Measurements from ENCODE around the gene COL26A1. TPM values are rescaled to one million over a fixed set of nuclear protein-coding genes. Genes with fewer than 3 reads are reported as not detected.

COL26A1 gene
- total and polyA plus RNA-seq, 7 experiments from 2014 or later = 0.24 TPM; not detected in 6

GRCh38 chr7:101555921-101556275 lies 193.2 kb downstream of the COL26A1 start:
- POLR2A ChIA-PET = no interaction called here
- H3K36me3 ChIP-seq (ENCODE audit: control insufficient read depth in 2 of 3, insufficient read depth in 3 of 3, low read length in 3 of 3) = no peaks in the 10 kb centered on the region
- no peaks in the 10 kb centered on the region for H3K9me3 ChIP-seq (ENCODE audit: control insufficient read depth in 2 of 3, low read length in 3 of 3)
- Mint-ChIP-seq H3K4me1 (no peaks in the 10 kb centered on the region), H3K27me3 (peaks cover 2 to 15% (median 11%) of the 10 kb centered on the region in 5 donors), H3K36me3 (no peaks in the 10 kb centered on the region), H3K27ac (no peak overlapping the region), H3K4me3 (no peak overlapping the region), H3K9me3 (peaks cover 0 to 5% (median 0%) of the 10 kb centered on the region in 11 donors)
- no peak overlapping the region for H3K4me3 ChIP-seq (ENCODE audit: low read length)
- intact Hi-C loops (cut with micrococcal nuclease) = no loop called here
- CTCF ChIA-PET = no interaction called here
- peak in 1 of 9 donors; percentile 6 for DNase-seq
- ATAC-seq = no peak
- no peaks in the 10 kb centered on the region for H3K27me3 ChIP-seq (ENCODE audit: control insufficient read depth in 2 of 2, insufficient read depth in 2 of 2, low read length in 2 of 2)
- no peak overlapping the region for H3K27ac ChIP-seq (ENCODE audit: low read depth, low read length)
- H3K4me1 ChIP-seq (ENCODE audit: control insufficient read depth in 2 of 2, insufficient read depth in 2 of 2, low read length in 2 of 2) = no peaks in the 10 kb centered on the region

- H3K4me1 ChIP-seq (ENCODE audit: control insufficient read depth in 2 of 2, insufficient read depth in 2 of 2, low read length in 2 of 2) = no peaks in the 10 kb centered on the region
- H3K27me3 ChIP-seq (ENCODE audit: control insufficient read depth in 2 of 2, insufficient read depth in 2 of 2, low read length in 2 of 2) = no peaks in the 10 kb centered on the region
- Mint-ChIP-seq H3K36me3 (no peaks in the 10 kb centered on the region), H3K4me3 (no peak overlapping the region), H3K4me1 (no peaks in the 10 kb centered on the region), H3K27ac (no peak overlapping the region), H3K27me3 (peaks cover 2 to 16% (median 12%) of the 10 kb centered on the region in 5 donors), H3K9me3 (peaks cover 0 to 5% (median 0%) of the 10 kb centered on the region in 11 donors)
- H3K27ac ChIP-seq (ENCODE audit: low read depth, low read length) = no peak overlapping the region
- no peaks in the 10 kb centered on the region for H3K9me3 ChIP-seq (ENCODE audit: control insufficient read depth in 2 of 3, low read length in 3 of 3)
- POLR2A ChIA-PET = no interaction called here
- CTCF ChIA-PET = no interaction called here
- DNase-seq (no peak), ATAC-seq (no peak)
- H3K36me3 ChIP-seq (ENCODE audit: control insufficient read depth in 2 of 3, insufficient read depth in 3 of 3, low read length in 3 of 3) = no peaks in the 10 kb centered on the region
- H3K4me3 ChIP-seq (ENCODE audit: low read length) = no peak overlapping the region
- intact Hi-C loops (cut with micrococcal nuclease) = no loop called here
Measured at GRCh38 chr7:101556453-101556968, 193.8 kb downstream of the COL26A1 start.

GRCh38 chr7:101557421-101557820 lies 194.7 kb downstream of the COL26A1 start:
- H3K27me3 Mint-ChIP-seq = peaks cover 2 to 17% (median 12%) of the 10 kb centered on the region in 5 donors
- intact Hi-C loops (cut with micrococcal nuclease) = no loop called here
- DNase-seq = no peak

GRCh38 chr7:101557978-101558741 lies 195.5 kb downstream of the COL26A1 start:
- H3K36me3 Mint-ChIP-seq = no peaks in the 10 kb centered on the region
- ATAC-seq = no peak
- H3K4me3 Mint-ChIP-seq = no peak overlapping the region
- peaks cover 2 to 19% (median 12%) of the 10 kb centered on the region in 5 donors for H3K27me3 Mint-ChIP-seq
- no peak overlapping the region for H3K27ac Mint-ChIP-seq
- H3K9me3 ChIP-seq (ENCODE audit: control insufficient read depth in 2 of 3, low read length in 3 of 3) = no peaks in the 10 kb centered on the region
- no peaks in the 10 kb centered on the region for H3K4me1 Mint-ChIP-seq
- H3K4me1 ChIP-seq (ENCODE audit: control insufficient read depth in 2 of 2, insufficient read depth in 2 of 2, low read length in 2 of 2) = no peaks in the 10 kb centered on the region
- H3K4me3 ChIP-seq (ENCODE audit: low read length) = no peak overlapping the region
- ChIA-PET CTCF (interaction anchor here (0.6 kb wide), 1 partner anchor 189 kb away, joined by 3 read pairs; no protein-coding TSS in a partner anchor), POLR2A (no interaction called here)
- no peaks in the 10 kb centered on the region for H3K27me3 ChIP-seq (ENCODE audit: control insufficient read depth in 2 of 2, insufficient read depth in 2 of 2, low read length in 2 of 2)
- no peaks in the 10 kb centered on the region for H3K36me3 ChIP-seq (ENCODE audit: control insufficient read depth in 2 of 3, insufficient read depth in 3 of 3, low read length in 3 of 3)
- H3K27ac ChIP-seq (ENCODE audit: low read depth, low read length) = no peak overlapping the region
- peaks cover 0 to 5% (median 0%) of the 10 kb centered on the region in 11 donors for H3K9me3 Mint-ChIP-seq
- no peak for DNase-seq
- intact Hi-C loops (cut with micrococcal nuclease) = no loop called here

More at GRCh38 chr7:101557421-101557820, 194.7 kb downstream of the COL26A1 start:
- H3K27me3 ChIP-seq (ENCODE audit: control insufficient read depth in 2 of 2, insufficient read depth in 2 of 2, low read length in 2 of 2) = no peaks in the 10 kb centered on the region
- no peak for ATAC-seq
- H3K4me3 ChIP-seq (ENCODE audit: low read length) = no peak overlapping the region
- no peaks in the 10 kb centered on the region for H3K36me3 Mint-ChIP-seq
- peaks cover 0 to 5% (median 0%) of the 10 kb centered on the region in 11 donors for H3K9me3 Mint-ChIP-seq
- H3K9me3 ChIP-seq (ENCODE audit: control insufficient read depth in 2 of 3, low read length in 3 of 3) = no peaks in the 10 kb centered on the region
- ChIA-PET POLR2A (no interaction called here), CTCF (no interaction called here)
- no peaks in the 10 kb centered on the region for H3K36me3 ChIP-seq (ENCODE audit: control insufficient read depth in 2 of 3, insufficient read depth in 3 of 3, low read length in 3 of 3)
- no peaks in the 10 kb centered on the region for H3K4me1 ChIP-seq (ENCODE audit: control insufficient read depth in 2 of 2, insufficient read depth in 2 of 2, low read length in 2 of 2)
- no peaks in the 10 kb centered on the region for H3K4me1 Mint-ChIP-seq
- no peak overlapping the region for H3K4me3 Mint-ChIP-seq
- H3K27ac Mint-ChIP-seq = no peak overlapping the region
- no peak overlapping the region for H3K27ac ChIP-seq (ENCODE audit: low read depth, low read length)

- Histone ChIP-seq H3K4me3 (ENCODE audit: low read length) (no peak overlapping the region), H3K27me3 (ENCODE audit: control insufficient read depth in 2 of 2, insufficient read depth in 2 of 2, low read length in 2 of 2) (no peaks in the 10 kb centered on the region), H3K4me1 (ENCODE audit: control insufficient read depth in 2 of 2, insufficient read depth in 2 of 2, low read length in 2 of 2) (no peaks in the 10 kb centered on the region), H3K36me3 (ENCODE audit: control insufficient read depth in 2 of 3, insufficient read depth in 3 of 3, low read length in 3 of 3) (no peaks in the 10 kb centered on the region), H3K27ac (ENCODE audit: low read depth, low read length) (no peak overlapping the region), H3K9me3 (ENCODE audit: control insufficient read depth in 2 of 3, low read length in 3 of 3) (no peaks in the 10 kb centered on the region)
- intact Hi-C loops (cut with micrococcal nuclease) = no loop called here
- ATAC-seq (no peak), DNase-seq (no peak)
- H3K27ac Mint-ChIP-seq = no peak overlapping the region
- H3K9me3 Mint-ChIP-seq = peaks cover 0 to 5% (median 0%) of the 10 kb centered on the region in 11 donors
- no peak overlapping the region for H3K4me3 Mint-ChIP-seq
- peaks cover 0 to 16% (median 12%) of the 10 kb centered on the region in 5 donors for H3K27me3 Mint-ChIP-seq
- peaks cover 0 to under 1% (median 0%) of the 10 kb centered on the region in 7 donors for H3K4me1 Mint-ChIP-seq
- ChIA-PET POLR2A (no interaction called here), CTCF (interaction anchor here (0.6 kb wide), 1 partner anchor 190 kb away, joined by 3 read pairs; no protein-coding TSS in a partner anchor)
- H3K36me3 Mint-ChIP-seq = no peaks in the 10 kb centered on the region
Measured at GRCh38 chr7:101558742-101559325, 196.2 kb downstream of the COL26A1 start.

GRCh38 chr7:101559586-101559985 lies 196.9 kb downstream of the COL26A1 start:
- Mint-ChIP-seq H3K36me3 (no peaks in the 10 kb centered on the region), H3K27ac (no peak overlapping the region), H3K27me3 (peaks cover 0 to 21% (median 12%) of the 10 kb centered on the region in 5 donors), H3K4me3 (no peak overlapping the region), H3K9me3 (peaks cover 0 to 5% (median 0%) of the 10 kb centered on the region in 11 donors), H3K4me1 (peaks cover 3 to 5% (median 4%) of the 10 kb centered on the region in 7 donors)
- ChIA-PET POLR2A (no interaction called here), CTCF (no interaction called here)
- no peak for ATAC-seq
- H3K27ac ChIP-seq (ENCODE audit: low read depth, low read length) = no peak overlapping the region
- no peaks in the 10 kb centered on the region for H3K27me3 ChIP-seq (ENCODE audit: control insufficient read depth in 2 of 2, insufficient read depth in 2 of 2, low read length in 2 of 2)
- no peaks in the 10 kb centered on the region for H3K9me3 ChIP-seq (ENCODE audit: control insufficient read depth in 2 of 3, low read length in 3 of 3)
- DNase-seq = no peak
- H3K4me1 ChIP-seq (ENCODE audit: control insufficient read depth in 2 of 2, insufficient read depth in 2 of 2, low read length in 2 of 2) = no peaks in the 10 kb centered on the region
- no peak overlapping the region for H3K4me3 ChIP-seq (ENCODE audit: low read length)
- H3K36me3 ChIP-seq (ENCODE audit: control insufficient read depth in 2 of 3, insufficient read depth in 3 of 3, low read length in 3 of 3) = no peaks in the 10 kb centered on the region
- intact Hi-C loops (cut with micrococcal nuclease) = no loop called here

Measured in naive thymus-derived CD4-positive, alpha-beta T cell (primary cell).